ENCODE measurements around the gene TMEM18. TPM values are rescaled to one million over a fixed set of nuclear protein-coding genes. Genes with fewer than 3 reads are reported as not detected.

TMEM18 gene
- total RNA-seq, 1 donor from 2014 or later: 23.3 TPM

DNA sequence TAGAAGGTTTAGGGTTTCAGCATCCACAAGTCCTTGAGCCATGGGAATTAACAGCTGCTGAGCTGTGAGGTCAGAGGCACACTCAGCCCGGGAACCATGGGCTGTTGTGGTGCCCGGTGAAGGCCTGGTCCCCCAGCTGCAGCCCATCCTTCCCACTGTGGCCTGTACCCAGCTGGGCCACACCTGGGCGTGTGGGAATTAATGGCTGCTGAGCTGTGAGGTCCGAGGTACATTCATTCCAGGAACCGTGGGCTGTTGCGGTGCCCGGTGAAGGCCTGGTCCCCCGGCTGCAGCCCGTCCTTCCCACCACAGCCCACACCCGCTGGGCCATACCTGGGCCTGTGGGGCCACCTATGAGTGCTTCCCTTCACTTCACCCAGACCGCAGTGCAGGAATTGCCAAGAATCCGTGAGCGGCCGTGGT, 25.2 kb downstream of the TMEM18 start:
- Histone ChIP-seq H3K27me3 (ENCODE audit: low read depth) (peaks cover 10% of the 10 kb centered on the region), H3K36me3 (no peaks in the 10 kb centered on the region), H3K9me3 (no peaks in the 10 kb centered on the region), H3K4me1 (no peaks in the 10 kb centered on the region), H3K27ac (no peak overlapping the region), H3K4me3 (no peak overlapping the region)
- TF ChIP-seq, protein P1, sequence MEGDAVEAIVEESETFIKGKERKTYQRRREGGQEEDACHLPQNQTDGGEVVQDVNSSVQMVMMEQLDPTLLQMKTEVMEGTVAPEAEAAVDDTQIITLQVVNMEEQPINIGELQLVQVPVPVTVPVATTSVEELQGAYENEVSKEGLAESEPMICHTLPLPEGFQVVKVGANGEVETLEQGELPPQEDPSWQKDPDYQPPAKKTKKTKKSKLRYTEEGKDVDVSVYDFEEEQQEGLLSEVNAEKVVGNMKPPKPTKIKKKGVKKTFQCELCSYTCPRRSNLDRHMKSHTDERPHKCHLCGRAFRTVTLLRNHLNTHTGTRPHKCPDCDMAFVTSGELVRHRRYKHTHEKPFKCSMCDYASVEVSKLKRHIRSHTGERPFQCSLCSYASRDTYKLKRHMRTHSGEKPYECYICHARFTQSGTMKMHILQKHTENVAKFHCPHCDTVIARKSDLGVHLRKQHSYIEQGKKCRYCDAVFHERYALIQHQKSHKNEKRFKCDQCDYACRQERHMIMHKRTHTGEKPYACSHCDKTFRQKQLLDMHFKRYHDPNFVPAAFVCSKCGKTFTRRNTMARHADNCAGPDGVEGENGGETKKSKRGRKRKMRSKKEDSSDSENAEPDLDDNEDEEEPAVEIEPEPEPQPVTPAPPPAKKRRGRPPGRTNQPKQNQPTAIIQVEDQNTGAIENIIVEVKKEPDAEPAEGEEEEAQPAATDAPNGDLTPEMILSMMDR (IDR thresholded peaks at IDR 0.05): no peak
- DNase-seq (no peak), ATAC-seq (no peak)
- intact Hi-C loops (cut with DNase I): no loop called here

DNA sequence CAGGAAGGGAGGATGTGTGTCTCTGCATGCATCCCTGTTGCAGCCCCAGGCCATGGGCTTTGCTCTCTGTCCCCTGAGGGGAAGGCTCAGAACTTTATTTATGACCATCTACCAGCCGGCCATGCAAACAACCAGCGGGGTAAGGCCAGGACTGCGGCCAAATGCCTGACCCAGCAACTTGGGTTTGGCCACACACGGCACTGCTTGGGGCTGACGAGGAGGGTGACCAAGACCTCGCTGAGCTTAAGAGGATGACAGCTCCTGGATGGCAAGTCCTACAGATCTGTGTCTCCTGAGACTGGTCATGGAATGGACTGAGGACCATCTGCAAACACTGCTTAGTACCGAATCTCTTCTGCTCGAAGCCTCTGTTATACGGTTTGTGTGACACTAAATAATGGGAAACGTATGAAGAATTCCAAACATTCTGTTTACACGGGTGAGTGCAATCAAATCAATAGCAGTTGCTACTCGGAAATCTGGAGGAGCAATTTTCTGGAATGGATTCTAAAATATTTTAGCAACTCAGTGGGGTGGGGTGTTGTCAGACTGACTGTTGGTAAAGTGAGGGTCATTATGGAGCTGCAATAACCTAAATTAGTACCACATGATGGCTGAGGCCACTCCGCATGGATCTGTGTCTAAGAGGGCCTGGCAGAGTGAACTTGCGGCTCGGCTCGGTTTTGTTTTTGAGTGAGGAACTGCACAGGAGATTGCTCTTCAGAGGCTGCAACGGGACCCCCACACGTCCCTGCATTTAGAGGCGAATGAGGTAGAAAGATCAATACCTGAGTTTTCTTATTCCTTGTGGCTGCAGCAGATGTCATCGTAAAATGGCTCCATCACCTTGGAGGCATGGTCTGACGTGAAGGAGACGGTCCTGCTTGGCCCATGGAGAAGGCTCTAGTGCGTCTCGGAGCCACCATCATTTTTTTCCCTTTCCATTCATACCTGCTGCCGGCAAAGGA, 26.6 kb downstream of the TMEM18 start:
- Histone ChIP-seq H3K4me3 (no peak overlapping the region), H3K27me3 (ENCODE audit: low read depth) (peaks cover 12% of the 10 kb centered on the region), H3K27ac (no peak overlapping the region), H3K4me1 (no peaks in the 10 kb centered on the region), H3K36me3 (no peaks in the 10 kb centered on the region), H3K9me3 (no peaks in the 10 kb centered on the region)
- ATAC-seq (no peak), DNase-seq (no peak)
- intact Hi-C loops (cut with DNase I): no loop called here
- TF ChIP-seq, protein P1 (IDR thresholded peaks at IDR 0.05): no peak

DNA sequence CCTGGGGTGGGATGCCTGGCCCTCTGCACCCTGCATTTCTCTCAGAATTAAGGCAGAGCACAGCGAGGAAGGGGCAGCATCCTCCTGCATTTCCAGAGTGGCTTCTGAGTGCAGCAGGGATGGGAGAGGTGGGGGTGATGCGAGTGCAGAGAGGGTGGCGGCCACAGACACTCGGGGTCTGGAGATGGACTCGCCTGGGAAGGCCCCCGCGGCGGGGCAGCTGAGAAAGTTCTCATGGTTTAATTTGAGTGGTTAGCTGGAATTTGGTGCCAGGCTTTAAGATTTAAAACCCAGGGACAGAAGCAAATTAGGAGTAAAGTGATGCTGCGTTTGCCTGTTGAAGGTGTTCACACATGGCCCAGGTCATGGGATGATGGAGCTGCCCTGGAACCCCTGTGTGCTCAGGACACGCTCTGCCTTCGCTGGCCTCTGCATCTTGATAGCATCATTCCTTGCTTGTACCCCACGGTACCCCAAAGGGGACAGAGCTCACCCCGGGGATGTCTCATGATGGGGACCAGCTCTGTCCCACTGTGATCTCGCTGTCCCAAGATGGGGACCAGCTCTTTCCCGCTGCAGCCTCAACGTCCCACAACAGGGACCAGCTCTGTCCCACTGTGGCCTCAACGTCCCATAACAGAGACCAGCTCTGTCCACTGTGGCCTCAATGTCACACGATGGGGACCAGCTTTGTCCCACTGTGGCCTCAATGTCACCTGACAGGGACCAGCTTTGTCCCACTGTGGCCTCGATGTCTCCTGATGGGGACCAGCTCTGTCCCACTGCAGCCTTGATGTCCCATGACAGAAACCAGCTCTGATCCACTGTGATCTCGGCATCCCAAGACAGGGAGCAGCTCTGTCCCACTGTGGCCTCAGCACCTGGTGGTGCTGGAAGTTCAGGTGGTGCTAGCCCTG, 27.5 kb downstream of the TMEM18 start:
- DNase-seq (no peak), ATAC-seq (no peak)
- H3K27me3 ChIP-seq (ENCODE audit: low read depth): peaks cover 12% of the 10 kb centered on the region
- H3K36me3 ChIP-seq: no peaks in the 10 kb centered on the region
- H3K4me1 ChIP-seq: no peaks in the 10 kb centered on the region
- no peak overlapping the region for H3K27ac ChIP-seq
- intact Hi-C loops (cut with DNase I): no loop called here
- TF ChIP-seq, protein P1 (IDR thresholded peaks at IDR 0.05): no peak
- H3K9me3 ChIP-seq: no peaks in the 10 kb centered on the region
- no peak overlapping the region for H3K4me3 ChIP-seq

DNA sequence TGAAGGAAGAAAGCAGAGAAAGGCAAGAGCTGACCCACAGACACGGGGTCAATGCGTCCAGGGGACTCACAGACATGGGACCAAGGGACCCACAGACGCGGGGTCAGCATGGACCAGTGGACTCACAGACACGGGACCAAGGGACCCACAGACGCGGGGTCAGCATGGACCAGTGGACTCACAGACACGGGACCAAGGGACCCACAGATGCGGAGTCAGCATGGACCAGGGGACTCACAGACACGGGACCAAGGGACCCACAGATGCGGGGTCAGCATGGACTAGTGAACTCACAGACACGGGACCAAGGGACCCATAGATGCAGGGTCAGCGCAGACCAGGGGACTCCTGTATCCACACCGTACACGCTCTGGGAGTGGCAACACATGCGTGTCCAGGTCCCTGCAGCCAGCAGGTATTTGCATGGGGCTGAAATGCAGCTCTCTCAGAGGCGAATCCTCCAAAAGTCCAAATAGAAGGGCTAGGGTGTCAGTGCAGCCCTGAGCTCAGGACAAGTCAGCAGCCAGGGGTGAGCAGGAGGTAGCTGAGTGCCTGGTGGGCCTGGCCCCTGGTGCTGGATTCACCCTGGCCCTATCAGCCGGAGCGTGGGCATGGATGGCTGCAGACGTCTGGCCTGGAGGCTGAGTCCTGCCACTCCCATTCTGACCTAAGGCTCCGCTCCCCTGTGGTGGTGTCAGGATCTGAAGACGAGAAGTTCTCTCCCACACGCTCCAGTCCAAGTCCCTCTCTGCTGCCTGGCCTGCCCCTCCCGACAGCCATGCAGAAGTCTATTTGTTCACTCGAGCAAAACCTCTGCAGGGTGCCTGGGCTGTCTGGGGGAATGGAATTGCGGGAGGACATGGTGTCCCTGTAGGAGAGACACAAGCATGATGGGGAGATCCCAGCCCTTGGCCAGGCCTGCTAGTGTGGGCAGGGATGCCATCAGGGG, 28.5 kb downstream of the TMEM18 start:
- TF ChIP-seq, protein P1 (IDR thresholded peaks at IDR 0.05): no peak
- ATAC-seq (no peak), DNase-seq (no peak)
- H3K27ac ChIP-seq: no peak overlapping the region
- no peaks in the 10 kb centered on the region for H3K9me3 ChIP-seq
- H3K4me3 ChIP-seq: no peak overlapping the region
- intact Hi-C loops (cut with DNase I): no loop called here
- peaks cover 12% of the 10 kb centered on the region for H3K27me3 ChIP-seq (ENCODE audit: low read depth)
- no peaks in the 10 kb centered on the region for H3K4me1 ChIP-seq
- no peaks in the 10 kb centered on the region for H3K36me3 ChIP-seq
